HepG2 (cell line): Measurements from ENCODE around the gene LYST. TPM values are rescaled to one million over a fixed set of nuclear protein-coding genes. Genes with fewer than 3 reads are reported as not detected.
A peak's percentile ranks its signal among the peaks of the same experiment; 100 is the strongest.

Source experiments
- ATAC-seq: fragments of 200-7000 bp; cut with Tn5 transposase; 3 replicates; pipeline ENCODE4 v1.9.1; 2020; ENCODE audit warnings: mild to moderate bottlenecking, moderate library complexity
- BruUV-seq: library from RNA; stranded (reverse); fragments of 400-500 nt; replicated peaks from 2 replicates; lab custom pipeline; 2021; lab: Mats Ljungman, UMichigan
- CTCF ChIA-PET: fragments of 300-600 bp; formaldehyde crosslinking; extraction: SDS; loops from one replicate; lab custom pipeline; 2021; ENCODE audit warnings: low total read pairs, inconsistent platforms, low intra/inter-chr PET ratio; lab: Yijun Ruan, JAX
- POLR2A ChIA-PET: fragments of 350-600 bp; sonication (Branson Sonifier 250); formaldehyde crosslinking; loops from one replicate; lab custom pipeline; 2020; ENCODE audit warnings: antibody characterized with exemption, inconsistent platforms; lab: Yijun Ruan, JAX
- DNase-seq: peaks from one replicate; pipeline ENCODE4 v3.0.0-alpha.2; 2015; ENCODE audit warnings: low spot score
- FAIRE-seq: peaks from 3 replicates; lab custom pipeline; 2011; peaks lifted over from hg19 to GRCh38; lab: Jason Lieb, UNC
- H2AFZ ChIP-seq: one replicate; pipeline ENCODE4 v1.6.1; 2011; ENCODE audit warnings: low read length, inconsistent platforms
- H3K27ac ChIP-seq: fragments of 300-600 bp; 3 replicates; pipeline ENCODE4 v1.8.0; 2011; ENCODE audit warnings: mixed run types, mild to moderate bottlenecking, mixed read lengths, low read length, inconsistent platforms; ENCODE audit not compliant: insufficient read depth; ENCODE audit errors: extremely low read length
- H3K27me3 ChIP-seq, 2 experiments: fragments of 200-600 bp in 1 of 2; 2 replicates in 1 of 2; 3 replicates in 1 of 2; pipeline versions ENCODE4 v1.6.0 to v1.8.0; 2011; ENCODE audit warnings: low read length in 2 of 2, mild to moderate bottlenecking in 2 of 2, moderate library complexity in 2 of 2, inconsistent platforms in 1 of 2; ENCODE audit not compliant: insufficient read depth in 2 of 2, control insufficient read depth in 1 of 2
- H3K36me3 ChIP-seq, 2 experiments: fragments of 200-600 bp in 1 of 2; replicated peaks in 1 of 2; 2 replicates in 1 of 2; 3 replicates in 1 of 2; pipeline versions ENCODE4 v1.5.1 to v1.8.0; 2011; ENCODE audit warnings: low read length in 2 of 2, inconsistent platforms in 1 of 2; ENCODE audit not compliant: insufficient read depth in 2 of 2, control insufficient read depth in 1 of 2
- H3K4me1 ChIP-seq: 2 replicates; pipeline ENCODE4 v1.5.1; 2012; ENCODE audit warnings: low read length, inconsistent platforms; ENCODE audit not compliant: insufficient read depth
- H3K4me2 ChIP-seq: 2 replicates; pipeline ENCODE4 v1.6.0; 2011; ENCODE audit warnings: low read depth, low read length, inconsistent platforms
- H3K4me3 ChIP-seq, 3 experiments: fragments of 200-600 bp in 1 of 3; sonication (generic), shearing (Covaris generic) in 1 of 3; replicated peaks in 1 of 3; 2 replicates each; pipeline ENCODE4 v1.5.1; 2011 to 2016; ENCODE audit warnings: low read length in 3 of 3, inconsistent platforms in 2 of 3, low read depth in 2 of 3, mild to moderate bottlenecking in 2 of 3, control low read depth in 1 of 3, mixed read lengths in 1 of 3; ENCODE audit not compliant: insufficient read depth in 1 of 3
- H3K79me2 ChIP-seq: one replicate; pipeline ENCODE4 v1.6.1; 2011; ENCODE audit warnings: low read length, inconsistent platforms; ENCODE audit not compliant: insufficient read depth
- H3K9ac ChIP-seq: 2 replicates; pipeline ENCODE4 v1.6.0; 2011; ENCODE audit warnings: mild to moderate bottlenecking, low read depth, low read length, inconsistent platforms; ENCODE audit not compliant: insufficient read depth
- H3K9me3 ChIP-seq: 2 replicates; pipeline ENCODE4 v1.5.1; 2012; ENCODE audit warnings: mild to moderate bottlenecking, low read length
- H4K20me1 ChIP-seq: 2 replicates; pipeline ENCODE4 v1.6.0; 2011; ENCODE audit warnings: inconsistent platforms, mild to moderate bottlenecking, low read length, moderate library complexity; ENCODE audit not compliant: insufficient read depth
- E2F2 ChIP-seq: sonication (generic); formaldehyde crosslinking; IDR thresholded peaks from 2 replicates; pipeline ENCODE4 v1.4.0; 2020; ENCODE audit warnings: missing genetic modification reagents, borderline replicate concordance
- GPN1 ChIP-seq: sonication (generic); formaldehyde crosslinking; IDR thresholded peaks from 2 replicates; pipeline ENCODE4 v1.5.1; 2020; ENCODE audit warnings: missing genetic modification reagents, borderline replicate concordance
- PPARG ChIP-seq: conservative IDR thresholded peaks from 2 replicates; pipeline ENCODE4 v1.6.1; 2016; ENCODE audit warnings: missing biosample characterization, missing genetic modification reagents
- RFXAP ChIP-seq: sonication (generic); formaldehyde crosslinking; IDR thresholded peaks from 2 replicates; pipeline ENCODE4 v1.4.0; 2020; ENCODE audit warnings: missing genetic modification reagents, borderline replicate concordance
- SCMH1 ChIP-seq: sonication (generic); formaldehyde crosslinking; IDR thresholded peaks from 2 replicates; pipeline ENCODE4 v1.9.0; 2021; ENCODE audit warnings: missing genetic modification reagents, mild to moderate bottlenecking, borderline replicate concordance
- SRF ChIP-seq: IDR thresholded peaks from 2 replicates; pipeline ENCODE4 v1.6.1; 2011; ENCODE audit warnings: mild to moderate bottlenecking, low read depth, low read length, moderate library complexity
- ZNF841 ChIP-seq: sonication (generic); formaldehyde crosslinking; IDR thresholded peaks from 2 replicates; pipeline ENCODE4 v1.8.1; 2023; ENCODE audit warnings: missing genetic modification reagents, borderline replicate concordance
- WGBS: methylation state at CpG from one replicate; pipeline ENCODE4 v1.1.6; 2017; ENCODE audit warnings: low lambda C conversion rate; 5-methylcytosine and 5-hydroxymethylcytosine counted together
- in situ Hi-C: cut with HindIII; loops from 2 replicates; pipeline ENCODE4 v1.10.0; 2017; ENCODE audit warnings: low pct_unique_long_range_greater_than_20kb; ENCODE audit not compliant: extremely low pct_ligation_motif_present
- intact Hi-C: fragments of 100-400 bp; cut with micrococcal nuclease; formaldehyde crosslinking; loops from one replicate; pipeline ENCODE4 v1.10.0; 2022; ENCODE audit not compliant: unreplicated experiment
- polyA plus RNA-seq, 8 experiments: library from polyadenylated mRNA; depleted of rRNA in 3 of 8; stranded (reverse) in 7 of 8; unstranded in 1 of 8; fragments of >200 nt; fragmentation: Illumina TruSeq in 4 of 8; extraction: Trizol in 4 of 8; gene quantifications; 2 replicates each; pipeline versions ENCODE4 v1.2.1 to v1.2.3, GENCODE V29; 2011 to 2016; ENCODE audit warnings: low read depth in 4 of 8, missing spikeins in 1 of 8, mixed read lengths in 1 of 8; ENCODE audit not compliant: insufficient read depth in 1 of 8
- total RNA-seq, 5 experiments: library from RNA; depleted of rRNA; stranded (reverse); fragments of >200 nt; fragmentation: Illumina TruSeq; extraction: Trizol; gene quantifications; 2 replicates each; pipeline ENCODE4 v1.2.3, GENCODE V29; 2016; ENCODE audit warnings: low read depth in 1 of 5
- TF ChIP-seq, protein P1 (sequence below): sonication (generic); formaldehyde crosslinking; IDR thresholded peaks from 2 replicates; pipeline ENCODE4 v1.8.0; 2022; ENCODE audit warnings: mild to moderate bottlenecking, missing genetic modification reagents, moderate library complexity
- TF ChIP-seq, protein P2 (sequence below): sonication (generic); formaldehyde crosslinking; conservative IDR thresholded peaks from 2 replicates; pipeline ENCODE4 v1.8.0; 2022; ENCODE audit warnings: mild to moderate bottlenecking, moderate library complexity, missing genetic modification reagents

The LYST gene
- total and polyA plus RNA-seq, 2 of the 13 experiments (the other 11 are each of a cell fraction or from before 2014, with no cell fraction given), result 0.91 to 2.5 TPM

DNA sequence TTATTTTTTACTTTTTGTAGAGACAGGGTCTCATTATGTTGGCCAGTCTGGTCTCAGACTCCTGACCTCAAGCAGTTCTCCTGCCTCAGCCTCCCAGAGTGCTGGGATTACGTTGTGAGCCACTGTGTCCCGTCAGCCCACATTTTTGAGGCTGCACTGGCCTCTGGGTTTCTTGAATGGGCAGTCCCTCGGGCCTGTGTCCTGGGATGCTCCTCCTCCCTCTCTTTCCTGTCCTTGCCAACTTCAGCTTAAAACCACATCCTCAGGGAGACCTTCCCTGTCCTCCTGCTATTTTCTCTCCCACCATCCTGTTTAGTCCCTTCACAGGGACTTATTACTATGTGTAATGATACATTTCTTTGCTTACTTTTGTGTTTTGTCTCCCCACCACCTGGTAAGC is 31.4 kb upstream of the LYST start (continued):
- TF ChIP-seq, protein P1, sequence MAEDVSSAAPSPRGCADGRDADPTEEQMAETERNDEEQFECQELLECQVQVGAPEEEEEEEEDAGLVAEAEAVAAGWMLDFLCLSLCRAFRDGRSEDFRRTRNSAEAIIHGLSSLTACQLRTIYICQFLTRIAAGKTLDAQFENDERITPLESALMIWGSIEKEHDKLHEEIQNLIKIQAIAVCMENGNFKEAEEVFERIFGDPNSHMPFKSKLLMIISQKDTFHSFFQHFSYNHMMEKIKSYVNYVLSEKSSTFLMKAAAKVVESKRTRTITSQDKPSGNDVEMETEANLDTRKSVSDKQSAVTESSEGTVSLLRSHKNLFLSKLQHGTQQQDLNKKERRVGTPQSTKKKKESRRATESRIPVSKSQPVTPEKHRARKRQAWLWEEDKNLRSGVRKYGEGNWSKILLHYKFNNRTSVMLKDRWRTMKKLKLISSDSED (CRISPR knock-in tag), result no peak
- no peak for TF ChIP-seq RFXAP
- TF ChIP-seq ZNF841, result no peak
- TF ChIP-seq, protein P2, sequence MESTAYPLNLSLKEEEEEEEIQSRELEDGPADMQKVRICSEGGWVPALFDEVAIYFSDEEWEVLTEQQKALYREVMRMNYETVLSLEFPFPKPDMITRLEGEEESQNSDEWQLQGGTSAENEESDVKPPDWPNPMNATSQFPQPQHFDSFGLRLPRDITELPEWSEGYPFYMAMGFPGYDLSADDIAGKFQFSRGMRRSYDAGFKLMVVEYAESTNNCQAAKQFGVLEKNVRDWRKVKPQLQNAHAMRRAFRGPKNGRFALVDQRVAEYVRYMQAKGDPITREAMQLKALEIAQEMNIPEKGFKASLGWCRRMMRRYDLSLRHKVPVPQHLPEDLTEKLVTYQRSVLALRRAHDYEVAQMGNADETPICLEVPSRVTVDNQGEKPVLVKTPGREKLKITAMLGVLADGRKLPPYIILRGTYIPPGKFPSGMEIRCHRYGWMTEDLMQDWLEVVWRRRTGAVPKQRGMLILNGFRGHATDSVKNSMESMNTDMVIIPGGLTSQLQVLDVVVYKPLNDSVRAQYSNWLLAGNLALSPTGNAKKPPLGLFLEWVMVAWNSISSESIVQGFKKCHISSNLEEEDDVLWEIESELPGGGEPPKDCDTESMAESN (CRISPR knock-in tag), result no peak
- TF ChIP-seq SCMH1 (CRISPR knock-in tag), result no peak
- no peak for TF ChIP-seq E2F2 (CRISPR knock-in tag)
- TF ChIP-seq SRF, result no peak

GRCh38 chr1:235893840-235894239 is 27.1 kb upstream of the LYST start:
- peak overlapping the region; percentile 62 for H3K4me2 ChIP-seq
- peak; percentile 34 for FAIRE-seq
- ChIA-PET POLR2A (no interaction called here), CTCF (no interaction called here)
- no TSS peak for BruUV-seq
- 18% methylated on average over 2 of the region's 2 CpGs for WGBS
- no peaks in the 10 kb centered on the region for H3K9me3 ChIP-seq
- no peak overlapping the region for H3K9ac ChIP-seq
- intact Hi-C loops (no loop called here), in situ Hi-C loops (no loop called here)
- peak; percentile 35; the same call in 2 of the 3 replicates for ATAC-seq
- H4K20me1 ChIP-seq, result no peaks in the 10 kb centered on the region
- no peak overlapping the region for H2AFZ ChIP-seq
- no peaks in the 10 kb centered on the region for H3K79me2 ChIP-seq
- H3K4me1 ChIP-seq, result peaks cover 33% of the 10 kb centered on the region
- H3K4me3 ChIP-seq, result peak overlapping the region in 1 of 3 experiments; percentile 4; a peak in 1 of 6 replicates
- no peaks in the 10 kb centered on the region for H3K27me3 ChIP-seq
- no peak overlapping the region for H3K27ac ChIP-seq
- TF ChIP-seq GPN1 (CRISPR knock-in tag), result no peak
- 0 out of 2 replicates have a peak, but pooled peaks have one; percentile 28 for TF ChIP-seq PPARG (CRISPR knock-in tag)
- DNase-seq, result peak; percentile 37
- H3K36me3 ChIP-seq, result no peaks in the 10 kb centered on the region
